ENCODE data around the gene YPEL3.
"Not testable (repeated sequence)": the region's sequence is repeated elsewhere in the genome, so short reads cannot be mapped to it uniquely, and the experiment has no call there.

YPEL3 gene

GRCh38 chr16:30116291-30117207, 20.5 kb upstream of the YPEL3 start:
- TF ChIP-seq CTCF (conservative IDR thresholded peaks at IDR 0.05) = no peak
- H3K27ac ChIP-seq = no peak overlapping the region

- no peak for TF ChIP-seq CTCF (conservative IDR thresholded peaks at IDR 0.05)
- H3K27ac ChIP-seq = no peak overlapping the region
These were observed 19.2 kb upstream of the YPEL3 start for GRCh38 chr16:30115238-30115637.

DNA sequence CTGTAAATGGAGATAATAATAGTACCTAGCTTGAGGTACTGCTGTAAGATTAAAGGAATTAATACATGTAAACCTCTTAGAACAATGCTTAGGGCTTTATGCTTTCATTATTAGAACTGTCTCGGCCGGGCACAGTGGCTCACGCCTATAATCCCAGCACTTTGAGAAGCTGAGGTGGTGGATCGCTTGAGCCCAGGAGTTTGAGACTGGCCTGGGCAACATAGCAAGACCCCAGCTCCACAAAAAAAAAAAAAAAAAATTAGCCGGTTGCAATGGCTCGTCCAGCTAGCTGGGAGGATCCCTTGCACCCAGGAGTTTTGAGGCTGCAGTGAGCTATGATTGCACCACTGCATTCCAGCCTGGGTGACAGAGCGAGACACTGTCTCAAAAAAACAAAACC, 18.8 kb upstream of the YPEL3 start:
- H3K27ac ChIP-seq = not testable (repeated sequence)

DNA sequence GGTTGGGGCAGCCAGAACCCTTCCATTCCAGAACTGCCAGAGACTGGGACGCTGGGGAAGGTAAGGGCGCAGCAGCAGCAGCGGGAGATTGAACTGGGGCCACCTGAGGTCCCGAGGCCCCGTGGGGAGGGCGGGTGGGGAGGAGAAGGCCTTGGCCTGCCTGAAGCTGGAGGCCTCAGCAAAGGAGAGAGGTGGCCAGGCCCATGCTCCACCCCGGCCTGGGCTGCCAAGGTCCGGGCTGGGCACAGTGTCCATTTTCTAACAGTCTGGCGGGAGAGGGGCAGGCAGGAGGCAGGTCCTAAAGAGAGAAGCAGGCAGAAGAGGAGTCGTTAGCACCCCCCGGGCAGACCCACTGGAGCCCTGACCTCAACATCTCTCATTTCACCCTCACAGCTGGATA, 18.4 kb upstream of the YPEL3 start:
- no peak overlapping the region for H3K27ac ChIP-seq
- TF ChIP-seq CTCF (conservative IDR thresholded peaks at IDR 0.05) = no peak

DNA sequence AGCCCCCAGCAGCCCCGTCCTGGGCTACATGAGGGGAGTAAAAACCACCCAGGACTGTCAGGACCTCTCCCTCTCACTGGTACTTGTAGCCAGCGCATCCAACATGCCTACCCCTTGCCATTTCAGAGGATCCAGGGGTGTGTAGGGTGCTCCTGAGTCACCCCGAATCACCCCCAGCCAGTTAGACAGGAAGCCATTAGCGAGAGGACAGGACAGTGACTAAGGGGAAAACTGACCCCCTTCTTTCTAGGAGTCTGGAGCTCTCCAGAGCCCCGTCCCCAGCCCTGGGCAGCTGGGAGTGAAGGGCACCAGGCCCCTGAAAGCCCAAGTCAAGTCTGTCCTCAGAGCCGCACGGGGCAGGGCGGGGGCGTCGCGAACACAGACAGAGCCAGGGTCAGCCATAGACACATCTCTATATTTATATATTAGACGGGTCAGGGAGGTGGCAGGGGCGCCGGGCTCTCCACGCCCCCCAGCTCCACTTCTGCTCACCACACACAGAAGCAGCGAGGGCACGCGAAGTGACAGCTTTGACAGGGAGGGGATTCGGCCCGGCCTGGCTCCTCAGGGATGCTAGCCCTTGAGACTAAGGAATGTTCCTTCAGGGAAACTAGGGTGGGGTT, 17.8 kb upstream of the YPEL3 start:
- H3K27ac ChIP-seq = no peak overlapping the region
- TF ChIP-seq CTCF (conservative IDR thresholded peaks at IDR 0.05) = no peak

DNA sequence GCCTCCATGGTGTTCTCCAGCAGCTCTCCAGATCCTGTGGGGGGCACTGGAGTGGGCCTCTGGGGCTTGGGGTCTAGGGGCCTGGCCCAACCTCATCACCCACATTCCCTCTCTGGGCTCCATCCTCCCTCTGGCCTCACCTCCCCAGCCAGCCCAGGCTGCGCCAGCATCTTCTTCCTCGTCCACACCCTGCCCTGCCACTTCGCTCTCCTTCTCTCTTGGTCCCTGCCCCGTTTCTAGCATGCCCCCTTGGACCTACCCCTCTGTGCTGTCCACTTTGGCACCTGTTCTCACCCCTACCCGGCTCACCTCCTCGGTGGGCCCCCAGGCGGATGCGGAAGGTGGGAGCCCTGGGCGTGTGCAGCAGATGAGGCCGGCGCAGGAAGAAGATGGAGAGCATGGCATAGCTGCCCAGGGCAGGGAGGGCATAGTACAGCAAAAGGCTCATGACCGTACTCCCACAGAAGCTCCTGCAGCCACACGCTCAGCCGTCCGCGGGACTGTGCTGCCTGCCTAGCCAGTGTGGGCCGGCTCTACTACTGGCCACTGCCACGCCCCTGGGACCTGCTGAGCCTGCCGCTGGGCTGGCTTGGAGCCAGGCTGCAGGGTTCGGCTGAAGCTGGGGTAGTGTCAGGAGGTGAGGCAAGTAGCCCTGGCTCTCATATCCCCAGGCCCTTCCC, 17.2 kb upstream of the YPEL3 start, which contains the start of gene GDPD3:
TSS of gene GDPD3 (minus strand) at position 507 of the 680 bp plus-strand sequence. CDS start at position 448, 59 bp downstream.
- 0 out of 2 replicates have a peak, but pooled peaks have one; percentile 4 for TF ChIP-seq CTCF (conservative IDR thresholded peaks at IDR 0.05)
- H3K27ac ChIP-seq = no peak within 1 kb of the TSS

DNA sequence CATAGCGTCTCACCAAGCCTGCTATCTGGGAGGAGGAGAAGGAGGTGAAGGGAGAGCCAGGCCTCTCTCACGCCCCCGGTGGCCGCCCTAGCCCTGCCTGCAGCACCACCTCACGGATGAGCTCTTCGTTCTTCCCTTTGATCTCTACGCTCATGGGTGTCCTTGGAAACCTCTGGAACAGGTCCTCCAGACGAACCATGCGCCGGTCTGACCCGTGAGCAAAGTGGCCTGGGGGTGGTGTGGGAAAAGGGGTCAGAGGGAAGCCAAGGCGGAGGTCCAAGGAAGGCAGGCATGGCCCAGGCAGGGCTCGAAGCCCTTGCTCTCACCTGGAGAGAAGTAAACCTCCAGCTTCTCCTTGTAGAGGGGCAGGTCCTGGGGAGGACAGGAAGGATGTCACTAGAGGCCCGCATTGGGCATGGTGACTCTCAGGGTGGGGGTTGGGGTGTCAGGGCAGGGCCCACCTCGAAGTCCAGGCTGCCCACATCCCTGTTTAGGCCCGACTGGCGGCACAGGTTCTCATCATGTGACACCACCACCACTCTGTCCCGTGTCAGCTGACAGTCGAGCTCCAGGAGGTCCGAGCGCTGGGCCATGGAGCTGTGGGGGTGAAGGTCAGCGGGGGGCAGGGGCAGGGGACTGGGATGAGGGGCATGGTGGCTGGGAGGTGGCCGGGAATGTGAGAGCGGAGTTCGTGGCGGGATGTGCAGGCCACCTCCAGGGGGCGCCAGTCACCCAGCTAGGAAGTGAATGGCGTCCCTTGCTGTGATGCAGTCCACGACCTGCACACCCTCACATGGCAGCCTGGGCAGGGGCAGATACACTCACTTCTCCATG, 16.4 kb upstream of the YPEL3 start:
- peak; percentile 47 for TF ChIP-seq CTCF (conservative IDR thresholded peaks at IDR 0.05)
- H3K27ac ChIP-seq = no peak overlapping the region

All from VCaP (cell line).